Fibroblast of the aortic adventitia (primary cell): ENCODE results near the gene FKBP5. TPM values are rescaled to one million over a fixed set of nuclear protein-coding genes. Genes with fewer than 3 reads are reported as not detected.

Source experiments
- DNase-seq: peaks from one replicate; pipeline ENCODE4 v3.0.0-alpha.2; 2010; ENCODE audit warnings: low read depth
- H3K4me3 ChIP-seq: 2 replicates; pipeline ENCODE4 v1.5.1; 2011; ENCODE audit warnings: low read depth, mild to moderate bottlenecking, control low read depth, low read length, moderate library complexity
- CTCF ChIP-seq: IDR thresholded peaks from 2 replicates; pipeline ENCODE4 v1.5.1; 2011; ENCODE audit warnings: mild to moderate bottlenecking, low read length, control low read depth, inconsistent platforms; ENCODE audit not compliant: insufficient read depth
- total RNA-seq: library from RNA; depleted of rRNA; stranded (reverse); fragments of >200 nt; gene quantifications from 2 replicates; pipeline ENCODE4 v1.2.3, GENCODE V29; 2012; ENCODE audit warnings: low replicate concordance

The FKBP5 gene
- total RNA-seq, 1 donor: 5.3 TPM

- H3K4me3 ChIP-seq: no peak overlapping the region
- peak; percentile 17 for DNase-seq
- no peak for TF ChIP-seq CTCF
Observed at GRCh38 chr6:35587167-35587566, 101.5 kb downstream of the FKBP5 start.

- no peak for TF ChIP-seq CTCF
- no peak overlapping the region for H3K4me3 ChIP-seq
- DNase-seq: peak; percentile 66
Observed at GRCh38 chr6:35586542-35586941, 102.2 kb downstream of the FKBP5 start.

GRCh38 chr6:35585658-35586057 lies 103.1 kb downstream of the FKBP5 start:
- no peak overlapping the region for H3K4me3 ChIP-seq
- no peak for DNase-seq
- no peak for TF ChIP-seq CTCF

- H3K4me3 ChIP-seq: no peak overlapping the region
- DNase-seq: peak; percentile 88
- peak; percentile 84 for TF ChIP-seq CTCF
Observed at GRCh38 chr6:35583893-35584688, 104.6 kb downstream of the FKBP5 start.

- DNase-seq: no peak
- H3K4me3 ChIP-seq: no peak overlapping the region
- TF ChIP-seq CTCF: no peak
Observed at GRCh38 chr6:35582315-35582714, 106.4 kb downstream of the FKBP5 start.

- DNase-seq: no peak
- no peak for TF ChIP-seq CTCF
Observed at GRCh38 chr6:35581633-35582032, 107.1 kb downstream of the FKBP5 start.

GRCh38 chr6:35580836-35581235 lies 107.9 kb downstream of the FKBP5 start:
- no peak overlapping the region for H3K4me3 ChIP-seq
- TF ChIP-seq CTCF: no peak
- peak; percentile 15 for DNase-seq

More at GRCh38 chr6:35581633-35582032, 107.1 kb downstream of the FKBP5 start:
- no peak overlapping the region for H3K4me3 ChIP-seq
